OCI-LY7 (cell line): ENCODE measurements around the gene LRRC28.

Experiments
- EZH2phosphoT487 ChIP-seq: fragments of 200-600 bp; sonication (generic); IDR thresholded peaks from 2 replicates; pipeline ENCODE4 v1.6.1; 2018; ENCODE audit warnings: low read depth, borderline replicate concordance, mild to moderate bottlenecking, mixed run types, antibody characterized with exemption, low read length, moderate library complexity, mixed read lengths
- TF ChIP-seq, protein P1 (sequence below): fragments of 200-600 bp; sonication (generic); conservative IDR thresholded peaks from 2 replicates; pipeline ENCODE4 v1.5.1; 2014; ENCODE audit warnings: mild to moderate bottlenecking, antibody characterized with exemption, low read length, moderate library complexity, mixed read lengths

DNA sequence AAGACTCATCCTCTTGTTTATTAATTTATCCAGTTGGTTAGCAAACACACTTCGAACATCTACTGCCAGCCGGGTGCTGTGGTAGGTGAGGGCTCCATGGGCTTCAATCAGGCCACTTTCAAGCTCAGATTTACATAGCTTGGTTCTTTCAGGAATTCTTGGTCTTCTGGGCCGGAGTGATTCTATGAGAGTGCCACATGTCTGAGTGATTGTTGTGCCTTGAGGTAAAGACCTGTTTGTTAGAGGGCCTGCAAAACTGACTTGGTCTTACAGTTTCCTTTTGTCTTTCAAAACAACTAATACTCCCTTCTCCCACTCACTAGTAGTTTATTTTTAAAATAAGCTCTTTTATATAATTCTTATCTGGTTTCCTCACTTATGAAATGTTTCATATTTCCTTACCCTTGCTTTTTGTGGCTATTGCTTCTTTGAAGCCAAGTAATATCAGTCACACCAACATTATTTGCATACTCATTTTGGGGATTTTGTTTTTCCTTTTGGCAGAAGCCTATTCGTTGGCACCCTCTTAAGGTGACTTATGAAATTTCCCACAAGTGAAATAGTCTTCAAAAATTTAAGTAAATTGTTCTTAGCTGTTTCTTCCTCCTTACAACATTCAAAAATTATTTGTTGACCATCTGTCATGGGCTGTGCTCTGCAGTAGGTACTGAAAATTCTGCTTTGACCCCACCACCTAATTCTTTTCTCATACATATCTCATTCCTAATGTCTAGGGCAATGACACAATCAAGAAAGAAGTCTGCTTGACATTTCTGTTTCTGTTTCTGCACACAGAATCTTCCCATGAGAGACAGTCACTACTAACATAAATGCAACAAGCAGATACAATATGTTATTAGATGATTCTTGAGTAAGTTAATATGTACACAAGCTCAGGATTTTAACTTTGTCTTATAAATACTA is 120.2 kb downstream of the LRRC28 start:
- TF ChIP-seq, protein P1, sequence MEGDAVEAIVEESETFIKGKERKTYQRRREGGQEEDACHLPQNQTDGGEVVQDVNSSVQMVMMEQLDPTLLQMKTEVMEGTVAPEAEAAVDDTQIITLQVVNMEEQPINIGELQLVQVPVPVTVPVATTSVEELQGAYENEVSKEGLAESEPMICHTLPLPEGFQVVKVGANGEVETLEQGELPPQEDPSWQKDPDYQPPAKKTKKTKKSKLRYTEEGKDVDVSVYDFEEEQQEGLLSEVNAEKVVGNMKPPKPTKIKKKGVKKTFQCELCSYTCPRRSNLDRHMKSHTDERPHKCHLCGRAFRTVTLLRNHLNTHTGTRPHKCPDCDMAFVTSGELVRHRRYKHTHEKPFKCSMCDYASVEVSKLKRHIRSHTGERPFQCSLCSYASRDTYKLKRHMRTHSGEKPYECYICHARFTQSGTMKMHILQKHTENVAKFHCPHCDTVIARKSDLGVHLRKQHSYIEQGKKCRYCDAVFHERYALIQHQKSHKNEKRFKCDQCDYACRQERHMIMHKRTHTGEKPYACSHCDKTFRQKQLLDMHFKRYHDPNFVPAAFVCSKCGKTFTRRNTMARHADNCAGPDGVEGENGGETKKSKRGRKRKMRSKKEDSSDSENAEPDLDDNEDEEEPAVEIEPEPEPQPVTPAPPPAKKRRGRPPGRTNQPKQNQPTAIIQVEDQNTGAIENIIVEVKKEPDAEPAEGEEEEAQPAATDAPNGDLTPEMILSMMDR: no peak
- no peak for TF ChIP-seq EZH2phosphoT487
